ENCODE data around the gene COL25A1.

DNA sequence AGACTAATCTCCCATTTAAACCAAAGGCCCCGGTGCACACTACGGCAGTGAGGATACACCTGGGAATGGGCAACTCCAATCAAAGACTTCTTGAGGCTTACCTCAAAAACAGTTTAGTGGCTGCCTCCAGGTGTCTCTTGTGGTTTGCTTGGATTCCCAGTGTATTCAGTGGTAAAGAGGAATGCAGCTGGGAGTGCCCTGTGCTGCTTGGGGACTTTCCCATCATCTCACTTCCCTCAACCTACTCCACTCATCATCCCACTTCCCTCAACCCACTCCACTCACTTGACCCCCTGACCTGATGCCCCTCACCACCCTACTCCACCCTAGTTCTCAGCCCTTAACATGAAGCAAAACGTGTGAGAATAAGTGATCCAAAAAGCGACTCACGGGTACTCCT is 362.3 kb downstream of the COL25A1 start:
- TF ChIP-seq, protein P1, sequence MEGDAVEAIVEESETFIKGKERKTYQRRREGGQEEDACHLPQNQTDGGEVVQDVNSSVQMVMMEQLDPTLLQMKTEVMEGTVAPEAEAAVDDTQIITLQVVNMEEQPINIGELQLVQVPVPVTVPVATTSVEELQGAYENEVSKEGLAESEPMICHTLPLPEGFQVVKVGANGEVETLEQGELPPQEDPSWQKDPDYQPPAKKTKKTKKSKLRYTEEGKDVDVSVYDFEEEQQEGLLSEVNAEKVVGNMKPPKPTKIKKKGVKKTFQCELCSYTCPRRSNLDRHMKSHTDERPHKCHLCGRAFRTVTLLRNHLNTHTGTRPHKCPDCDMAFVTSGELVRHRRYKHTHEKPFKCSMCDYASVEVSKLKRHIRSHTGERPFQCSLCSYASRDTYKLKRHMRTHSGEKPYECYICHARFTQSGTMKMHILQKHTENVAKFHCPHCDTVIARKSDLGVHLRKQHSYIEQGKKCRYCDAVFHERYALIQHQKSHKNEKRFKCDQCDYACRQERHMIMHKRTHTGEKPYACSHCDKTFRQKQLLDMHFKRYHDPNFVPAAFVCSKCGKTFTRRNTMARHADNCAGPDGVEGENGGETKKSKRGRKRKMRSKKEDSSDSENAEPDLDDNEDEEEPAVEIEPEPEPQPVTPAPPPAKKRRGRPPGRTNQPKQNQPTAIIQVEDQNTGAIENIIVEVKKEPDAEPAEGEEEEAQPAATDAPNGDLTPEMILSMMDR (conservative IDR thresholded peaks at IDR 0.05; ENCODE audit: low read depth, low read length), result no peak
- no peak for TF ChIP-seq EZH2 (IDR thresholded peaks at IDR 0.05; ENCODE audit: borderline replicate concordance, low read depth, low read length, poor library complexity, severe bottlenecking)
